Ovary (tissue), 9 donors: Measurements from ENCODE around the gene TMEM158. TPM values are rescaled to one million over a fixed set of nuclear protein-coding genes. Genes with fewer than 3 reads are reported as not detected.

Experiments used
- DNase-seq, 5 donors: peaks; one replicate each; pipeline ENCODE4 v3.0.0-alpha.2; 2019 to 2020
- H3K27ac ChIP-seq, 2 donors: fragments of 200-600 bp; one replicate each; pipeline versions ENCODE4 v1.5.1 to v1.8.0; 2019 to 2022
- H3K27me3 ChIP-seq: fragments of 200-600 bp; one replicate; pipeline ENCODE4 v1.8.0; 2022
- H3K36me3 ChIP-seq: fragments of 200-600 bp; sonication (generic); one replicate; pipeline ENCODE4 v1.5.1; 2019
- H3K4me1 ChIP-seq: one replicate; pipeline ENCODE4 v1.8.1; 2013; ENCODE audit warnings: mild to moderate bottlenecking, moderate library complexity; ENCODE audit not compliant: insufficient read depth
- H3K4me3 ChIP-seq: fragments of 200-600 bp; sonication (generic); one replicate; pipeline ENCODE4 v1.5.1; 2017
- H3K9me3 ChIP-seq, 2 donors: fragments of 200-600 bp in 1 of 2; sonication (generic) in 1 of 2; one replicate each; pipeline versions ENCODE4 v1.5.1 to v1.8.1; 2013 to 2019; ENCODE audit warnings: mild to moderate bottlenecking in 1 of 2, moderate library complexity in 1 of 2
- CTCF ChIP-seq, 3 donors: fragments of 450-650 bp in 2 of 3; fragments of 200-600 bp in 1 of 3; IDR thresholded peaks; one replicate each; pipeline versions ENCODE4 v1.5.1 to v1.8.0; 2016 to 2022; ENCODE audit warnings: antibody characterized with exemption in 3 of 3, mild to moderate bottlenecking in 1 of 3
- EP300 ChIP-seq: sonication (generic); formaldehyde crosslinking; IDR thresholded peaks from one replicate; pipeline ENCODE4 v1.6.1; 2017; ENCODE audit warnings: antibody characterized with exemption
- POLR2A ChIP-seq: fragments of 450-650 bp; IDR thresholded peaks from one replicate; pipeline ENCODE4 v1.6.1; 2017; ENCODE audit warnings: antibody characterized with exemption, mild to moderate bottlenecking, moderate library complexity
- WGBS, 3 donors: extraction: QIAGEN DNeasy Blood & Tissue Kit in 1 of 3; methylation state at CpG; one replicate each; pipeline versions ENCODE4 v1.1.5 to v1.1.7; 2013 to 2017; 5-methylcytosine and 5-hydroxymethylcytosine counted together
- intact Hi-C, 4 donors: fragments of 100-400 bp; cut with DNase I; formaldehyde crosslinking; loops; one replicate each; pipeline versions ENCODE4 v1.11.0 to v1.15.1; 2022 to 2023
- polyA plus RNA-seq, 2 donors: library from polyadenylated mRNA; stranded (reverse); fragments of 200-250 nt in 1 of 2; fragments of 350-450 nt in 1 of 2; fragmentation: Illumina TruSeq in 1 of 2; extraction: RNeasy Lipid Tissue Mini Kit (QIAGEN cat#74804) in 1 of 2; gene quantifications; one replicate each; pipeline ENCODE4 v1.2.3, GENCODE V29; 2013 to 2014
- total RNA-seq, 7 donors: library from RNA; depleted of rRNA in 2 of 7; stranded (reverse); fragments of >200 nt in 2 of 7; fragmentation: NEBNext Ultra II Directional in 3 of 7; extraction: Animal tissue kit (Norgen Biotek cat#: 25700) in 3 of 7; gene quantifications; one replicate each; pipeline versions ENCODE4 v1.1.0 to v1.2.4, GENCODE V29; 2016 to 2023
- donor health status: DM: no; HTN: no; CAD: no; lungs with moderate emphysema.
- donor health status: DM: no; HTN: no; CAD: no.
- donor health status: Bipolar disorder and iron deficiency.
- donor health status: DM: yes; HTN: yes; CAD: no.
- donor health status: DM: no; HTN: no; CAD: no.
- donor health status: DM: yes; HTN: yes; CAD: no.

TMEM158 gene
- total and polyA plus RNA-seq, 9 donors, result 0.98 to 5.7 (median 2.6) TPM; not detected in 1

- DNase-seq, result no peak
- Histone ChIP-seq H3K27me3 (no peaks in the 10 kb centered on the region), H3K4me1 (no peaks in the 10 kb centered on the region), H3K9me3 (no peaks in the 10 kb centered on the region), H3K36me3 (no peaks in the 10 kb centered on the region), H3K27ac (no peak overlapping the region), H3K4me3 (no peak overlapping the region)
- 79 to 83% (median 82%) methylated on average over 6 of the region's 6 CpGs for WGBS, 3 donors
- TF ChIP-seq POLR2A (no peak), EP300 (no peak), CTCF (IDR thresholded peaks at IDR 0.05) (no peak)
- intact Hi-C loops, result no loop called here
Measured at GRCh38 chr3:45272828-45273470, 46.9 kb upstream of the TMEM158 start.

GRCh38 chr3:45272032-45272810, 46.1 kb upstream of the TMEM158 start:
- intact Hi-C loops, result no loop called here
- WGBS, 3 donors, result 60 to 70% (median 68%) methylated on average over 6 of the region's 6 CpGs
- no peak for DNase-seq

GRCh38 chr3:45269952-45270351, 43.9 kb upstream of the TMEM158 start:
- no peaks in the 10 kb centered on the region for H3K4me1 ChIP-seq
- no peak overlapping the region for H3K27ac ChIP-seq
- no peaks in the 10 kb centered on the region for H3K36me3 ChIP-seq
- 50 to 76% (median 57%) methylated on average over 2 of the region's 2 CpGs for WGBS, 3 donors
- no peaks in the 10 kb centered on the region for H3K9me3 ChIP-seq
- DNase-seq, result no peak
- intact Hi-C loops, result no loop called here
- no peaks in the 10 kb centered on the region for H3K27me3 ChIP-seq
- TF ChIP-seq POLR2A, result no peak
- TF ChIP-seq EP300, result no peak
- no peak for TF ChIP-seq CTCF (IDR thresholded peaks at IDR 0.05)
- H3K4me3 ChIP-seq, result no peak overlapping the region

More at GRCh38 chr3:45272032-45272810, 46.1 kb upstream of the TMEM158 start:
- no peak overlapping the region for H3K4me3 ChIP-seq
- H3K27ac ChIP-seq, result no peak overlapping the region
- no peaks in the 10 kb centered on the region for H3K4me1 ChIP-seq
- H3K27me3 ChIP-seq, result no peaks in the 10 kb centered on the region
- no peaks in the 10 kb centered on the region for H3K36me3 ChIP-seq
- TF ChIP-seq EP300 (no peak), CTCF (IDR thresholded peaks at IDR 0.05) (no peak), POLR2A (no peak)
- H3K9me3 ChIP-seq, result no peaks in the 10 kb centered on the region

- H3K27ac ChIP-seq, result no peak overlapping the region
- no peak for DNase-seq
- no peak overlapping the region for H3K4me3 ChIP-seq
- 74 to 84% (median 80%) methylated on average over 2 of the region's 2 CpGs for WGBS, 3 donors
- H3K9me3 ChIP-seq, result no peaks in the 10 kb centered on the region
- H3K27me3 ChIP-seq, result no peaks in the 10 kb centered on the region
- no peak for TF ChIP-seq CTCF (IDR thresholded peaks at IDR 0.05)
- TF ChIP-seq POLR2A, result no peak
- H3K4me1 ChIP-seq, result no peaks in the 10 kb centered on the region
- intact Hi-C loops, result no loop called here
- H3K36me3 ChIP-seq, result no peaks in the 10 kb centered on the region
Measured at GRCh38 chr3:45267097-45267496, 41.0 kb upstream of the TMEM158 start.
